Peyer's patch (tissue), 4 donors: Measurements from ENCODE around the gene ME2. TPM values are rescaled to one million over a fixed set of nuclear protein-coding genes. Genes with fewer than 3 reads are reported as not detected.
A peak's percentile ranks its signal among the peaks of the same experiment; 100 is the strongest.
"Not testable (repeated sequence)": the region's sequence is repeated elsewhere in the genome, so short reads cannot be mapped to it uniquely, and the experiment has no call there.

Experiments
- DNase-seq, 3 donors: peaks; one replicate each; pipeline ENCODE4 v3.0.0-alpha.2; 2017 to 2019
- H3K27ac ChIP-seq, 4 donors: fragments of 200-600 bp; sonication (generic); one replicate each; pipeline ENCODE4 v1.5.1; 2016 to 2019
- H3K27me3 ChIP-seq, 2 donors: fragments of 200-600 bp; sonication (generic); one replicate each; pipeline ENCODE4 v1.5.1; 2019
- H3K36me3 ChIP-seq, 3 donors: fragments of 200-600 bp; sonication (generic); one replicate each; pipeline ENCODE4 v1.5.1; 2016 to 2019
- H3K4me1 ChIP-seq, 4 donors: fragments of 200-600 bp; sonication (generic); one replicate each; pipeline ENCODE4 v1.5.1; 2016 to 2019
- H3K4me3 ChIP-seq, 4 donors: fragments of 200-600 bp; sonication (generic); 1 replicate in 3 of 4; 2 replicates in 1 of 4; pipeline ENCODE4 v1.5.1; 2016 to 2019; ENCODE audit warnings: mild to moderate bottlenecking in 1 of 4
- H3K9me3 ChIP-seq, 4 donors: fragments of 200-600 bp; sonication (generic); one replicate each; pipeline ENCODE4 v1.5.1; 2016 to 2019; ENCODE audit warnings: mild to moderate bottlenecking in 1 of 4
- POLR2A ChIP-seq, 2 donors: fragments of 450-650 bp; IDR thresholded peaks; one replicate each; pipeline ENCODE4 v1.5.1; 2017; ENCODE audit warnings: antibody characterized with exemption in 2 of 2, mild to moderate bottlenecking in 2 of 2, moderate library complexity in 2 of 2
- total RNA-seq, 4 donors: library from RNA; depleted of rRNA; stranded (reverse); fragments of >200 nt; gene quantifications; one replicate each; pipeline ENCODE4 v1.1.0, GENCODE V29; 2016
- TF ChIP-seq, protein P1 (sequence below), 6 experiments: fragments of 450-650 bp in 4 of 6; fragments of 200-600 bp in 2 of 6; sonication (generic) in 1 of 6; IDR thresholded peaks; one replicate each; pipeline ENCODE4 v1.5.1; 2017 to 2019; ENCODE audit warnings: antibody characterized with exemption in 6 of 6, mild to moderate bottlenecking in 3 of 6, moderate library complexity in 1 of 6

Gene ME2
- total RNA-seq: 100 to 1,000 TPM in 2 of 4 donors, 10 to 100 TPM in 2; 54.5 to 147 (median 99.1) TPM

DNA sequence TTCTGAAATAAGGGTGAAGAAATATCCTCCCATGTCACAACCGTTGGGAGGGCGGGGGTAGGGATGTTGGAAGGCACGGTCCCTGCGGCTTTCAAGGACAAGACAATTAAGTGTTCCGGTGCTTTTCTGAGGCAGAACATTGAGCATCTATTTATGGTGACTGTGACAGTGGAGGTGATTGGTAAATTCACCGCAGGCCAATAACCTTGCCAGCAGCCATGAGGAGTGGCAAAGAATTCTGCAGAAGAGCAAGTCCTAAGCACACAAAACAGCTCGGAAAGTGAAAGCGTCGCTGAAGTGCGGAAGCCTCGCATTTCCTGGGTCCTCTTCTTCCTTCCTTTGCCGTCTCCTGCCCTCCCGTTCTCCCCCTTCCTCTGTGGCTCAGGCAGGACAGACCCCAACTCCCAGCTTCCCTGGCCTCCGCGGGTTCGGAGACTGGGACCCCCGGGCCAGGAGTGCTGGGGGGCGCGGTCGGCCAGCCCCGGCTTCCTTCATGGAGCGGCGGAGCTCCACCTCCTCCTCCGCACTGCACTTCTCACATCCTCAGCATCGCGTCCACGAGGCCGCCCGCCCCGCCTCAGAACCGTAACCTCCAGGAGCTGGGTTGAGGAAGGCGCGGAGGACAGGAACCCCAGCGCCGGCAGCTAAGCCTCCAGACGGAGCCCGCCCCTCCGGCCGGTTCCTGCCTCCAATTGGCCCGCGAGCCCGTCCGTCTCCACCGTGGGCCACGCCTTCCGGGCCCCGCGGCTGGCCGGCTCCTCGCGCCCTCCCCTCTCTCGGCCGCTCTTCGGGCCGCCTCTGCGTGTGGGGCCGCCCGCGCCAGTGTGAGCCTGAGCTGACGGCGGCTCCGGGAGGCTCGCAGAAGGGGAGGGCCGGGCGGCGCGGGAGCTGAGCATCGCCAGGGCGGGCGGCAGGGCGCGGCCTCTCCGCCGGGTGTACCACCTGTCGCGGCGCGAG is at the start of gene ME2:
Gene ME2 (plus strand): TSS at position 774 of the 957 bp plus-strand sequence. CDS start 16,703 bp downstream, outside the sequence.
- Histone ChIP-seq H3K27me3 (no peaks in the 10 kb centered on the region), H3K4me1 (peaks cover 0 to 26% (median 4%) of the 10 kb centered on the region in 4 donors), H3K4me3 (peak within 1 kb of the TSS; percentile 76 to 97 (median 89)), H3K36me3 (no peaks in the 10 kb centered on the region), H3K27ac (peak within 1 kb of the TSS; percentile 95 to 99 (median 96)), H3K9me3 (no peaks in the 10 kb centered on the region)
- TF ChIP-seq, protein P1, sequence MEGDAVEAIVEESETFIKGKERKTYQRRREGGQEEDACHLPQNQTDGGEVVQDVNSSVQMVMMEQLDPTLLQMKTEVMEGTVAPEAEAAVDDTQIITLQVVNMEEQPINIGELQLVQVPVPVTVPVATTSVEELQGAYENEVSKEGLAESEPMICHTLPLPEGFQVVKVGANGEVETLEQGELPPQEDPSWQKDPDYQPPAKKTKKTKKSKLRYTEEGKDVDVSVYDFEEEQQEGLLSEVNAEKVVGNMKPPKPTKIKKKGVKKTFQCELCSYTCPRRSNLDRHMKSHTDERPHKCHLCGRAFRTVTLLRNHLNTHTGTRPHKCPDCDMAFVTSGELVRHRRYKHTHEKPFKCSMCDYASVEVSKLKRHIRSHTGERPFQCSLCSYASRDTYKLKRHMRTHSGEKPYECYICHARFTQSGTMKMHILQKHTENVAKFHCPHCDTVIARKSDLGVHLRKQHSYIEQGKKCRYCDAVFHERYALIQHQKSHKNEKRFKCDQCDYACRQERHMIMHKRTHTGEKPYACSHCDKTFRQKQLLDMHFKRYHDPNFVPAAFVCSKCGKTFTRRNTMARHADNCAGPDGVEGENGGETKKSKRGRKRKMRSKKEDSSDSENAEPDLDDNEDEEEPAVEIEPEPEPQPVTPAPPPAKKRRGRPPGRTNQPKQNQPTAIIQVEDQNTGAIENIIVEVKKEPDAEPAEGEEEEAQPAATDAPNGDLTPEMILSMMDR (IDR thresholded peaks at IDR 0.05): no peak
- peak; percentile 95 to 96 for TF ChIP-seq POLR2A (IDR thresholded peaks at IDR 0.05)
- peak; percentile 89 to 96 (median 96) for DNase-seq

DNA sequence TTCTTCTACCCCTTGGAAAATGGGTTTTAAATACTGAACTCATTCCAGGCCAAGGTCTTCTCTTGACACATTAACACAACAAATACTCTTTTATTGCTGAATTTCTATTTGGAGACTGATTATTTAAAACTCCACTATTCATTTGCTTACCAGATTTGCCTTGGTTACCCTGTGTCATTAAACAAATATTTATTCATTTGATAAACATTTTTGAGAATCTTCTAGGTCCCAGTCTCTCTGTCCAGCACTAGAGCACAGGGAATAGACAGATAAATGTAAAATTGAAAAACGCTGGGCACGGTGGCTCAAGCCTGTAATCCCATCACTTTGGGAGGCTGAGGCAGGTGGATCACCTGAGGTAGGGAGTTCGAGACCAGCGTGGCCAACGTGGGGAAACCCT is 49.3 kb upstream of the ME2 start:
- no peaks in the 10 kb centered on the region for H3K27me3 ChIP-seq
- H3K4me3 ChIP-seq: no peak overlapping the region
- H3K27ac ChIP-seq: no peak overlapping the region
- no peaks in the 10 kb centered on the region for H3K9me3 ChIP-seq
- DNase-seq: no peak
- no peaks in the 10 kb centered on the region for H3K4me1 ChIP-seq
- TF ChIP-seq POLR2A (IDR thresholded peaks at IDR 0.05): no peak
- TF ChIP-seq, protein P1 (IDR thresholded peaks at IDR 0.05): no peak
- no peaks in the 10 kb centered on the region for H3K36me3 ChIP-seq

DNA sequence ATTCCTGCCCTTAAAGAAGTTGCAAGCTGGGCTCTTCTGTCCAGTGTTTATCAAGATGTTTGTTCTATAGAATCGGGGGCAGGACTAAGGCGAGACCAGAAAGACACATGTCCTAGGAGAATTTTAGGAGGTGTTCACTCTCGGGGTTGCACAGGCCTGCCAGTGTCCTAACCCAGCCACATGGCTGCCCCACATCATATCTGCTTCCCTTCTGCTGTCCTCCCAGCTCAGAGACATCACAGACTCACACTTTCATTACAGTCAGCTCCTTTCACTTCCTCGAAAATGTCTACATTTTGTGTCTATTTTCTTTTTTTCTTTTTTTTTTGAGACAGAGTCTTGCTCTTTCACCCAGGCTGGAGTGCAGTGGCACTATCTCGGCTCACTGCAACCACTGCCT is 48.4 kb upstream of the ME2 start:
- Histone ChIP-seq H3K36me3 (no peaks in the 10 kb centered on the region), H3K4me1 (no peaks in the 10 kb centered on the region), H3K27me3 (no peaks in the 10 kb centered on the region), H3K4me3 (no peak overlapping the region), H3K27ac (no peak overlapping the region), H3K9me3 (no peaks in the 10 kb centered on the region)
- no peak for TF ChIP-seq POLR2A (IDR thresholded peaks at IDR 0.05)
- TF ChIP-seq, protein P1 (IDR thresholded peaks at IDR 0.05): no peak
- no peak for DNase-seq

DNA sequence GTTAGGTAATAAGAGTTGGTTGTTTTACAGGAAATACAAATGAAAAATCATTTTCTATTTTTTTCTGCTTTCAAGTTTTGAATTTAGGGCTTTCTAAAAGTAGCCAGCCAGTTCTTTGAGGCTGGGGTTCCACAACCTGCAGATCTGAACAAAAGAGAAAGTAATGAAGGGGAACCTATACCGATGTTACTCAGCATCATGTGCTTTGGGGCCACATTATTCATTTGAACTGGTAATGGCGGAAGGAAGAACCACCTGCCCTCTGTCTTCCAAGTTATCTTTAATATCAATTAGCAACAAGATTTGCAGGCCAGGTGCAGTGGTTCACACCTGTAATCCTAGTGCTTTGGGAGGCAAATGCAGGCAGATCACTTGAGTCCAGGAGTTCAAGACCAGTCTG is 46.2 kb upstream of the ME2 start:
- Histone ChIP-seq H3K4me1 (peaks cover 0 to 7% (median 0%) of the 10 kb centered on the region in 4 donors), H3K27ac (no peak overlapping the region), H3K27me3 (no peaks in the 10 kb centered on the region), H3K36me3 (no peaks in the 10 kb centered on the region), H3K4me3 (no peak overlapping the region), H3K9me3 (no peaks in the 10 kb centered on the region)
- no peak for TF ChIP-seq POLR2A (IDR thresholded peaks at IDR 0.05)
- TF ChIP-seq, protein P1 (IDR thresholded peaks at IDR 0.05): no peak
- no peak for DNase-seq

DNA sequence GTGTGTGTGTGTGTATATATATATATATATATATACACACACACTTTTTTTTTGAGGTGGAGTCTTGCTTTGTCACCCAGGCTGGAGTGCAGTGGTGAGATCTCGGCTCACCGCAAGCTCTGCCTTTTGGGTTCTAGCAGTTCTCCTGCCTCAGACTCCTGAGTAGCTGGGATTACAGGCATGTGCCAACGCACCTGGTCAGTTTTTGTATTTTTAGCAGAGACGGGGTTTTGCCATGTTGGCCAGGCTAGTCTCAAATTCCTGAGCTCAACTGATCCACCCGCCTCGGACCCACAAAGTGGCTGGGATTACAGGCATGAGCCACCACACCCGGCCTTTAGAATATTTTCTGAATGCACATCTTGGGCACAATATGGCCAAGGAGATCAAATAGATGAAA is 45.4 kb upstream of the ME2 start:
- H3K4me3 ChIP-seq, H3K4me1 ChIP-seq, H3K27ac ChIP-seq, H3K9me3 ChIP-seq, DNase-seq, H3K36me3 ChIP-seq, H3K27me3 ChIP-seq: not testable (repeated sequence)

DNA sequence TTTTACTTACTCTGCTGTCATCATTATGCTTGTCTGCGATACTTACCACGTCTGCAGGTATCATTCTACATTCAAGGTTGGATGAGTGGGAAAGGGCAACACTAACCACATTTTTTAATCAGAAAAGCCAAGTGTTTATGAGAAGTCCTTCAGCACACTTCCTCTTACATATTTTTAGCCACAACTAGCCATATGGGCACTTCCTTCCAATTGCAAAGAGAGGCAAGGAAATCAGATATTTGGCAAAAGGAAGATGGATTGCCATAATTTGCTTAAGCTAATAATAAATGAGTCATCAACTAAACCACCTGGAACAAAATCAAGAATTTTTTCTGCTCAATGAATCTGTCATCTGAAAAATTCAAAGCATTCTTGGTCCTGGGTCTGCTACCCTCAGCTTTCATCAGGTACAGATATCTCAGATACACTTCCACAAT is 42.4 kb upstream of the ME2 start:
- no peak for DNase-seq
- H3K27ac ChIP-seq: no peak overlapping the region
- peaks cover 0 to 7% (median 2%) of the 10 kb centered on the region in 4 donors for H3K4me1 ChIP-seq
- no peaks in the 10 kb centered on the region for H3K27me3 ChIP-seq
- H3K9me3 ChIP-seq: no peaks in the 10 kb centered on the region
- TF ChIP-seq, protein P1 (IDR thresholded peaks at IDR 0.05): no peak
- TF ChIP-seq POLR2A (IDR thresholded peaks at IDR 0.05): no peak
- H3K4me3 ChIP-seq: no peak overlapping the region
- no peaks in the 10 kb centered on the region for H3K36me3 ChIP-seq
